ENCODE measurements around the gene SPATA16. TPM values are rescaled to one million over a fixed set of nuclear protein-coding genes. Genes with fewer than 3 reads are reported as not detected.
A peak's percentile ranks its signal among the peaks of the same experiment; 100 is the strongest.

SPATA16 gene
- total RNA-seq, 2 donors from 2014 or later: not detected

- H3K27ac Mint-ChIP-seq: no peak overlapping the region
- Histone ChIP-seq H3K9ac (ENCODE audit: extremely low read depth, low read length, poor library complexity, severe bottlenecking) (no peak overlapping the region), H3K36me3 (ENCODE audit: control insufficient read depth, insufficient read depth, low read length) (no peaks in the 10 kb centered on the region), H3K27ac (ENCODE audit: low read depth, low read length) (no peak overlapping the region), H3K27me3 (ENCODE audit: control insufficient read depth, insufficient read depth, low read length, poor library complexity, severe bottlenecking) (no peaks in the 10 kb centered on the region), H3K9me3 (ENCODE audit: control insufficient read depth, low read length) (no peaks in the 10 kb centered on the region), H3K4me3 (ENCODE audit: low read length) (no peak overlapping the region), H3K4me1 (ENCODE audit: control insufficient read depth, insufficient read depth, low read length) (no peaks in the 10 kb centered on the region)
- peaks cover 7% of the 10 kb centered on the region for H3K9me3 Mint-ChIP-seq
- 30 to 62% methylated on average over 2 to 4 of the region's 4 CpGs for WGBS, 2 experiments (ENCODE audit: insufficient coverage in 1 of 2, insufficient read length in 1 of 2)
- H3K27me3 Mint-ChIP-seq (ENCODE audit: insufficient read depth): no peaks in the 10 kb centered on the region
- no peak for TF ChIP-seq CTCF (conservative IDR thresholded peaks at IDR 0.05)
- H3K36me3 Mint-ChIP-seq (ENCODE audit: low read depth): no peaks in the 10 kb centered on the region
- no peak overlapping the region for H3K4me3 Mint-ChIP-seq
- DNase-seq: peak; percentile 53
- H3K4me1 Mint-ChIP-seq: peaks cover 3% of the 10 kb centered on the region
Measured at GRCh38 chr3:173109143-173109542, 31.9 kb downstream of the SPATA16 start.

GRCh38 chr3:173103469-173103868 lies 37.6 kb downstream of the SPATA16 start:
- no peak for DNase-seq
- H3K4me3 Mint-ChIP-seq: no peak overlapping the region
- Histone ChIP-seq H3K27ac (ENCODE audit: low read depth, low read length) (no peak overlapping the region), H3K27me3 (ENCODE audit: control insufficient read depth, insufficient read depth, low read length, poor library complexity, severe bottlenecking) (no peaks in the 10 kb centered on the region), H3K9ac (ENCODE audit: extremely low read depth, low read length, poor library complexity, severe bottlenecking) (no peak overlapping the region), H3K4me3 (ENCODE audit: low read length) (no peak overlapping the region), H3K4me1 (ENCODE audit: control insufficient read depth, insufficient read depth, low read length) (no peaks in the 10 kb centered on the region), H3K36me3 (ENCODE audit: control insufficient read depth, insufficient read depth, low read length) (no peaks in the 10 kb centered on the region), H3K9me3 (ENCODE audit: control insufficient read depth, low read length) (no peaks in the 10 kb centered on the region)
- no peaks in the 10 kb centered on the region for H3K36me3 Mint-ChIP-seq (ENCODE audit: low read depth)
- no peaks in the 10 kb centered on the region for H3K27me3 Mint-ChIP-seq (ENCODE audit: insufficient read depth)
- 95% methylated on average over 1 of the region's 1 CpG; no CpG with 5 or more reads in 1 of the 2 experiments for WGBS, 2 experiments (ENCODE audit: insufficient coverage in 1 of 2, insufficient read length in 1 of 2)
- H3K4me1 Mint-ChIP-seq: no peaks in the 10 kb centered on the region
- no peak overlapping the region for H3K27ac Mint-ChIP-seq
- H3K9me3 Mint-ChIP-seq: peaks cover 27% of the 10 kb centered on the region
- TF ChIP-seq CTCF (conservative IDR thresholded peaks at IDR 0.05): no peak

GRCh38 chr3:173098959-173099358 lies 42.1 kb downstream of the SPATA16 start:
- H3K4me3 Mint-ChIP-seq: no peak overlapping the region
- H3K27ac Mint-ChIP-seq: no peak overlapping the region
- Histone ChIP-seq H3K27me3 (ENCODE audit: control insufficient read depth, insufficient read depth, low read length, poor library complexity, severe bottlenecking) (no peaks in the 10 kb centered on the region), H3K4me3 (ENCODE audit: low read length) (no peak overlapping the region), H3K9me3 (ENCODE audit: control insufficient read depth, low read length) (no peaks in the 10 kb centered on the region), H3K9ac (ENCODE audit: extremely low read depth, low read length, poor library complexity, severe bottlenecking) (no peak overlapping the region), H3K36me3 (ENCODE audit: control insufficient read depth, insufficient read depth, low read length) (no peaks in the 10 kb centered on the region), H3K4me1 (ENCODE audit: control insufficient read depth, insufficient read depth, low read length) (no peaks in the 10 kb centered on the region), H3K27ac (ENCODE audit: low read depth, low read length) (no peak overlapping the region)
- no peak for TF ChIP-seq CTCF (conservative IDR thresholded peaks at IDR 0.05)
- DNase-seq: no peak
- 88% methylated on average over 1 of the region's 1 CpG; no CpG with 5 or more reads in 1 of the 2 experiments for WGBS, 2 experiments (ENCODE audit: insufficient coverage in 1 of 2, insufficient read length in 1 of 2)
- peaks cover 18% of the 10 kb centered on the region for H3K9me3 Mint-ChIP-seq
- no peaks in the 10 kb centered on the region for H3K36me3 Mint-ChIP-seq (ENCODE audit: low read depth)
- no peaks in the 10 kb centered on the region for H3K4me1 Mint-ChIP-seq
- no peaks in the 10 kb centered on the region for H3K27me3 Mint-ChIP-seq (ENCODE audit: insufficient read depth)

All from endodermal cell (in vitro differentiated cells).